Measurements from ENCODE around the gene PNLIPRP2. TPM values are rescaled to one million over a fixed set of nuclear protein-coding genes. Genes with fewer than 3 reads are reported as not detected.

The PNLIPRP2 gene
- polyA plus RNA-seq, 2 of the 4 experiments (the other 2 are of a cell fraction) = 0.09 TPM; not detected in 1

GRCh38 chr10:116593139-116593740, 27.5 kb upstream of the PNLIPRP2 start:
- POLR2A ChIA-PET = interaction anchor here (0.7 kb wide), 1 partner anchor 34 kb away, joined by 5 read pairs; no protein-coding TSS in a partner anchor
- CTCF ChIA-PET = no interaction called here

DNA sequence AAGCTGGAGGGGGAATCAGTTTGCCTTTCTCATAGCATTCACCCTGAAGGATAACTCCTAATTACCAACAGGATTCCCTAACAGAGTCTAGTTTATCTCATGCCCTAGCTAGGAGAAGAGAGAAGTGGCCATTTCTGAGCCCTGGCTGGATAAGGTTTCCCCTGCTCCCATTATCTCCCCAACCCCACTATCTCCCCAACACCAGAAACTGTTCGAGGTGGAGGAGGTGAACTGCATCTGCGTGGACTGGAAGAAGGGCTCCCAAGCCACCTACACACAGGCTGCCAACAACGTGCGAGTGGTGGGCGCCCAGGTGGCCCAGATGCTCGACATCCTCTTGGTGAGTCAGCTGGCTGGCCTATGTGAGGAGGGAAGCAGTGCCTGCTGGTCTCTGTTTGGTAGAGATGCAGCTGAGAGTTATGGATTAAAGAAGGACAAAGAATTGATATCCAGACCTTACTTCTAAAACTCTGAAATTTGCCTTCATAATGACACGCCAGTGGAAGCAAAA, 26.2 kb upstream of the PNLIPRP2 start:
- no peak for DNase-seq (ENCODE audit: low read depth in 1 of 2, low spot score in 1 of 2)
- ATAC-seq = no peak
- 41% methylated on average over 7 of the region's 7 CpGs for WGBS (ENCODE audit: missing lambda C conversion rate)
- no peak for FAIRE-seq
- no peaks in the 10 kb centered on the region for H3K4me1 ChIP-seq
- CTCF ChIA-PET = interaction anchor here (0.6 to 1.3 kb wide), 2 partner anchors 12 to 208 kb away, joined by 4 to 5 read pairs; no protein-coding TSS in a partner anchor
- no peaks in the 10 kb centered on the region for H3K9me3 ChIP-seq
- no peak overlapping the region for H3K27ac ChIP-seq
- H3K4me3 ChIP-seq = no peak overlapping the region
- no peak overlapping the region for H3K4me2 ChIP-seq
- no peak for TF ChIP-seq HOXA7 (CRISPR knock-in tag; IDR thresholded peaks at IDR 0.05)
- no peak for TF ChIP-seq ZFP36 (IDR thresholded peaks at IDR 0.05; ENCODE audit: borderline replicate concordance, partially characterized antibody)
- no peak for TF ChIP-seq REST (IDR thresholded peaks at IDR 0.05)
- no peak for TF ChIP-seq RNF2 (IDR thresholded peaks at IDR 0.05; ENCODE audit: borderline replicate concordance, low read depth)
- no peak for TF ChIP-seq POLR2AphosphoS2 (conservative IDR thresholded peaks at IDR 0.05; ENCODE audit: low read length)
- TF ChIP-seq, protein P1, sequence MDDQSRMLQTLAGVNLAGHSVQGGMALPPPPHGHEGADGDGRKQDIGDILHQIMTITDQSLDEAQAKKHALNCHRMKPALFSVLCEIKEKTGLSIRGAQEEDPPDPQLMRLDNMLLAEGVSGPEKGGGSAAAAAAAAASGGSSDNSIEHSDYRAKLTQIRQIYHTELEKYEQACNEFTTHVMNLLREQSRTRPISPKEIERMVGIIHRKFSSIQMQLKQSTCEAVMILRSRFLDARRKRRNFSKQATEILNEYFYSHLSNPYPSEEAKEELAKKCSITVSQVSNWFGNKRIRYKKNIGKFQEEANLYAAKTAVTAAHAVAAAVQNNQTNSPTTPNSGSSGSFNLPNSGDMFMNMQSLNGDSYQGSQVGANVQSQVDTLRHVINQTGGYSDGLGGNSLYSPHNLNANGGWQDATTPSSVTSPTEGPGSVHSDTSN (IDR thresholded peaks at IDR 0.05) = no peak
- TF ChIP-seq HEYL (CRISPR knock-in tag; IDR thresholded peaks at IDR 0.05) = no peak
- no peak for TF ChIP-seq TP53 (CRISPR knock-in tag; IDR thresholded peaks at IDR 0.05)
- no peak for TF ChIP-seq SREBF2 (IDR thresholded peaks at IDR 0.05)
- no peak for TF ChIP-seq ZNF302 (CRISPR knock-in tag; IDR thresholded peaks at IDR 0.05)
- no peak for TF ChIP-seq HOXB5 (CRISPR knock-in tag; IDR thresholded peaks at IDR 0.05)
- no peak for TF ChIP-seq HDAC2 (IDR thresholded peaks at IDR 0.05)
- no peak for TF ChIP-seq CHD2 (IDR thresholded peaks at IDR 0.05; ENCODE audit: low read length, partially characterized antibody)
- POLR2A ChIA-PET = no interaction called here

More at GRCh38 chr10:116593139-116593740, 27.5 kb upstream of the PNLIPRP2 start:
- 57% methylated on average over 5 of the region's 5 CpGs for WGBS (ENCODE audit: missing lambda C conversion rate)
- Histone ChIP-seq H3K27ac (no peak overlapping the region), H3K4me1 (no peaks in the 10 kb centered on the region), H3K9me3 (no peaks in the 10 kb centered on the region), H3K4me3 (no peak overlapping the region), H3K4me2 (no peak overlapping the region)
- no peak for DNase-seq (ENCODE audit: low read depth in 1 of 2, low spot score in 1 of 2)
- no peak for FAIRE-seq
- TF ChIP-seq, protein P2, sequence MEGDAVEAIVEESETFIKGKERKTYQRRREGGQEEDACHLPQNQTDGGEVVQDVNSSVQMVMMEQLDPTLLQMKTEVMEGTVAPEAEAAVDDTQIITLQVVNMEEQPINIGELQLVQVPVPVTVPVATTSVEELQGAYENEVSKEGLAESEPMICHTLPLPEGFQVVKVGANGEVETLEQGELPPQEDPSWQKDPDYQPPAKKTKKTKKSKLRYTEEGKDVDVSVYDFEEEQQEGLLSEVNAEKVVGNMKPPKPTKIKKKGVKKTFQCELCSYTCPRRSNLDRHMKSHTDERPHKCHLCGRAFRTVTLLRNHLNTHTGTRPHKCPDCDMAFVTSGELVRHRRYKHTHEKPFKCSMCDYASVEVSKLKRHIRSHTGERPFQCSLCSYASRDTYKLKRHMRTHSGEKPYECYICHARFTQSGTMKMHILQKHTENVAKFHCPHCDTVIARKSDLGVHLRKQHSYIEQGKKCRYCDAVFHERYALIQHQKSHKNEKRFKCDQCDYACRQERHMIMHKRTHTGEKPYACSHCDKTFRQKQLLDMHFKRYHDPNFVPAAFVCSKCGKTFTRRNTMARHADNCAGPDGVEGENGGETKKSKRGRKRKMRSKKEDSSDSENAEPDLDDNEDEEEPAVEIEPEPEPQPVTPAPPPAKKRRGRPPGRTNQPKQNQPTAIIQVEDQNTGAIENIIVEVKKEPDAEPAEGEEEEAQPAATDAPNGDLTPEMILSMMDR (IDR thresholded peaks at IDR 0.05) = no peak
- no peak for TF ChIP-seq RARB (CRISPR knock-in tag; IDR thresholded peaks at IDR 0.05)
- TF ChIP-seq KDM1A (IDR thresholded peaks at IDR 0.05; ENCODE audit: low read depth) = no peak
- TF ChIP-seq CEBPB (IDR thresholded peaks at IDR 0.05) = no peak
- no peak for TF ChIP-seq KDM5A (IDR thresholded peaks at IDR 0.05)
- TF ChIP-seq USF2 (IDR thresholded peaks at IDR 0.05) = no peak
- TF ChIP-seq HDAC2 (IDR thresholded peaks at IDR 0.05) = no peak
- TF ChIP-seq, protein P3, sequence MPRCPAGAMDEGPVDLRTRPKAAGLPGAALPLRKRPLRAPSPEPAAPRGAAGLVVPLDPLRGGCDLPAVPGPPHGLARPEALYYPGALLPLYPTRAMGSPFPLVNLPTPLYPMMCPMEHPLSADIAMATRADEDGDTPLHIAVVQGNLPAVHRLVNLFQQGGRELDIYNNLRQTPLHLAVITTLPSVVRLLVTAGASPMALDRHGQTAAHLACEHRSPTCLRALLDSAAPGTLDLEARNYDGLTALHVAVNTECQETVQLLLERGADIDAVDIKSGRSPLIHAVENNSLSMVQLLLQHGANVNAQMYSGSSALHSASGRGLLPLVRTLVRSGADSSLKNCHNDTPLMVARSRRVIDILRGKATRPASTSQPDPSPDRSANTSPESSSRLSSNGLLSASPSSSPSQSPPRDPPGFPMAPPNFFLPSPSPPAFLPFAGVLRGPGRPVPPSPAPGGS (IDR thresholded peaks at IDR 0.05) = no peak
- no peak for TF ChIP-seq FOSB (CRISPR knock-in tag; IDR thresholded peaks at IDR 0.05)
- no peak for TF ChIP-seq FOXS1 (CRISPR knock-in tag; IDR thresholded peaks at IDR 0.05)
- TF ChIP-seq MAFK (IDR thresholded peaks at IDR 0.05; ENCODE audit: partially characterized antibody) = no peak
- TF ChIP-seq, protein P4, sequence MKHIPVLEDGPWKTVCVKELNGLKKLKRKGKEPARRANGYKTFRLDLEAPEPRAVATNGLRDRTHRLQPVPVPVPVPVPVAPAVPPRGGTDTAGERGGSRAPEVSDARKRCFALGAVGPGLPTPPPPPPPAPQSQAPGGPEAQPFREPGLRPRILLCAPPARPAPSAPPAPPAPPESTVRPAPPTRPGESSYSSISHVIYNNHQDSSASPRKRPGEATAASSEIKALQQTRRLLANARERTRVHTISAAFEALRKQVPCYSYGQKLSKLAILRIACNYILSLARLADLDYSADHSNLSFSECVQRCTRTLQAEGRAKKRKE (CRISPR knock-in tag; IDR thresholded peaks at IDR 0.05; ENCODE audit: low read depth) = no peak
- no peak for TF ChIP-seq HOXB13 (CRISPR knock-in tag; IDR thresholded peaks at IDR 0.05; ENCODE audit: low read depth)
- no peak for TF ChIP-seq RCOR1 (IDR thresholded peaks at IDR 0.05; ENCODE audit: low read depth, low read length)
- no peak for TF ChIP-seq SREBF2 (IDR thresholded peaks at IDR 0.05)
- TF ChIP-seq JUN (IDR thresholded peaks at IDR 0.05) = no peak
- ATAC-seq = no peak

Data from A549 (cell line).